H1 (cell line): ENCODE measurements around the gene MAP3K3. TPM values are rescaled to one million over a fixed set of nuclear protein-coding genes. Genes with fewer than 3 reads are reported as not detected.

Experiments
- CTCF ChIA-PET: fragments of 300-600 bp; sonication (Branson Sonifier 250); formaldehyde crosslinking; loops from one replicate; lab custom pipeline; 2021; ENCODE audit not compliant: partially characterized antibody; lab: Charles Lee
- POLR2A ChIA-PET: fragments of 300-600 bp; sonication (Branson Sonifier 250); formaldehyde crosslinking; loops from one replicate; lab custom pipeline; 2021; ENCODE audit warnings: inconsistent platforms; ENCODE audit not compliant: partially characterized antibody; lab: Charles Lee
- DNase-seq, 2 experiments: peaks; one replicate each; pipeline versions ENCODE4 v3.0.0 to v3.0.0-alpha.2; 2010 to 2022; ENCODE audit warnings: low spot score in 2 of 2, low read depth in 1 of 2, mixed read lengths in 1 of 2
- FAIRE-seq: peaks from 2 replicates; lab custom pipeline; 2011; peaks lifted over from hg19 to GRCh38; lab: Jason Lieb, UNC
- H2AFZ ChIP-seq: 2 replicates; pipeline ENCODE4 v1.8.1; 2012; ENCODE audit warnings: low read length, inconsistent platforms
- H2AK5ac ChIP-seq: 2 replicates; pipeline ENCODE4 v1.6.1; 2013; ENCODE audit warnings: low read depth, low read length
- H2BK120ac ChIP-seq: replicated peaks from 2 replicates; pipeline ENCODE3; 2013; ENCODE audit warnings: low read depth, low read length, inconsistent platforms
- H2BK12ac ChIP-seq: 2 replicates; pipeline ENCODE4 v1.6.1; 2013; ENCODE audit warnings: low read depth, low read length
- H2BK15ac ChIP-seq: 2 replicates; pipeline ENCODE4 v1.6.1; 2013; ENCODE audit warnings: low read length
- H2BK20ac ChIP-seq: 2 replicates; pipeline ENCODE4 v1.6.1; 2013; ENCODE audit warnings: low read length
- H2BK5ac ChIP-seq: 2 replicates; pipeline ENCODE4 v1.6.1; 2013; ENCODE audit warnings: low read depth, low read length
- H3K14ac ChIP-seq: 2 replicates; pipeline ENCODE4 v1.6.1; 2013; ENCODE audit warnings: inconsistent platforms; ENCODE audit not compliant: insufficient read length
- H3K18ac ChIP-seq: 2 replicates; pipeline ENCODE4 v1.6.1; 2013; ENCODE audit warnings: low read length; ENCODE audit errors: extremely low read depth
- H3K23ac ChIP-seq: 2 replicates; pipeline ENCODE4 v1.6.1; 2013; ENCODE audit warnings: inconsistent platforms; ENCODE audit not compliant: insufficient read length
- H3K23me2 ChIP-seq: 2 replicates; pipeline ENCODE4 v1.6.1; 2013; ENCODE audit warnings: low read depth, low read length
- H3K27ac ChIP-seq: 2 replicates; pipeline ENCODE4 v1.6.1; 2011; ENCODE audit warnings: low read depth, low read length, inconsistent platforms
- H3K27me3 ChIP-seq, 4 experiments: replicated peaks in 1 of 4; 1 replicate in 1 of 4; 2 replicates in 3 of 4; pipeline versions ENCODE4 v1.6.1 to v1.8.1; 2011 to 2013; ENCODE audit warnings: low read length in 3 of 4, mild to moderate bottlenecking in 3 of 4, inconsistent platforms in 2 of 4, mixed read lengths in 2 of 4, moderate library complexity in 1 of 4; ENCODE audit not compliant: control insufficient read depth in 3 of 4, insufficient read depth in 3 of 4; ENCODE audit errors: extremely low read depth in 1 of 4
- H3K36me3 ChIP-seq, 4 experiments: 2 replicates each; pipeline versions ENCODE4 v1.6.1 to v1.8.1; 2011 to 2013; ENCODE audit warnings: mild to moderate bottlenecking in 4 of 4, low read length in 3 of 4, moderate library complexity in 2 of 4, control low read depth in 1 of 4, inconsistent platforms in 1 of 4; ENCODE audit not compliant: insufficient read depth in 4 of 4, control insufficient read depth in 2 of 4
- H3K4ac ChIP-seq: replicated peaks from 2 replicates; pipeline ENCODE3; 2013; ENCODE audit warnings: low read length, low read depth, mixed read lengths, inconsistent platforms; ENCODE audit not compliant: insufficient read length
- H3K4me1 ChIP-seq, 4 experiments: replicated peaks in 1 of 4; 1 replicate in 1 of 4; 2 replicates in 3 of 4; pipeline versions ENCODE4 v1.6.1 to v1.8.1; 2011 to 2013; ENCODE audit warnings: low read length in 3 of 4, inconsistent platforms in 2 of 4, mixed read lengths in 1 of 4; ENCODE audit not compliant: insufficient read depth in 4 of 4, control insufficient read depth in 3 of 4
- H3K4me2 ChIP-seq, 2 experiments: 2 replicates each; pipeline versions ENCODE4 v1.6.1 to v1.8.1; 2011 to 2013; ENCODE audit warnings: low read depth in 2 of 2, low read length in 2 of 2, control low read depth in 1 of 2, inconsistent platforms in 1 of 2, mild to moderate bottlenecking in 1 of 2; ENCODE audit not compliant: insufficient read depth in 1 of 2
- H3K4me3 ChIP-seq, 4 experiments: fragments of 200-600, 300-600 bp in 1 of 4; sonication (generic), shearing (Covaris generic), sonication (Bioruptor Twin) in 1 of 4; 2 replicates each; pipeline versions ENCODE4 v1.5.1 to v1.8.1; 2011 to 2016; ENCODE audit warnings: low read length in 4 of 4, low read depth in 3 of 4, control low read depth in 2 of 4, inconsistent platforms in 2 of 4, mild to moderate bottlenecking in 2 of 4, mixed read lengths in 1 of 4, moderate library complexity in 1 of 4; ENCODE audit not compliant: insufficient read depth in 2 of 4; ENCODE audit errors: extremely low read depth in 1 of 4
- H3K56ac ChIP-seq: replicated peaks from 2 replicates; pipeline ENCODE3; 2013; ENCODE audit warnings: low read depth, mild to moderate bottlenecking, mixed read lengths, low read length, inconsistent platforms; ENCODE audit not compliant: insufficient read length
- H3K79me1 ChIP-seq: 2 replicates; pipeline ENCODE4 v1.6.1; 2013; ENCODE audit warnings: low read depth, low read length, control low read depth
- H3K79me2 ChIP-seq, 2 experiments: 2 replicates each; pipeline versions ENCODE4 v1.6.1 to v1.8.1; 2012 to 2013; ENCODE audit warnings: low read length in 2 of 2, mild to moderate bottlenecking in 2 of 2, inconsistent platforms in 1 of 2; ENCODE audit not compliant: insufficient read depth in 2 of 2, control insufficient read depth in 1 of 2
- H3K9ac ChIP-seq, 4 experiments: replicated peaks in 1 of 4; 1 replicate in 1 of 4; 2 replicates in 3 of 4; pipeline versions ENCODE4 v1.6.1 to v1.8.1; 2011 to 2013; ENCODE audit warnings: low read depth in 3 of 4, low read length in 3 of 4, control low read depth in 2 of 4, mild to moderate bottlenecking in 2 of 4, moderate library complexity in 2 of 4, inconsistent platforms in 1 of 4; ENCODE audit errors: extremely low read depth in 1 of 4
- H3K9me3 ChIP-seq, 2 experiments: 2 replicates each; pipeline versions ENCODE4 v1.6.1 to v1.8.1; 2012 to 2013; ENCODE audit warnings: mild to moderate bottlenecking in 2 of 2, moderate library complexity in 2 of 2, control low read depth in 1 of 2, inconsistent platforms in 1 of 2, low read depth in 1 of 2, low read length in 1 of 2, mixed read lengths in 1 of 2; ENCODE audit not compliant: insufficient read depth in 2 of 2
- H4K20me1 ChIP-seq, 2 experiments: replicated peaks in 1 of 2; 2 replicates each; pipeline versions ENCODE3 to v1.8.1; 2011 to 2013; ENCODE audit warnings: inconsistent platforms in 2 of 2, low read length in 2 of 2, mild to moderate bottlenecking in 1 of 2; ENCODE audit not compliant: insufficient read depth in 2 of 2, control insufficient read depth in 1 of 2
- H4K5ac ChIP-seq: 2 replicates; pipeline ENCODE4 v1.6.1; 2013; ENCODE audit warnings: low read length, low read depth, mixed read lengths, inconsistent platforms; ENCODE audit not compliant: insufficient read length
- H4K8ac ChIP-seq: 2 replicates; pipeline ENCODE4 v1.8.0; 2013; ENCODE audit warnings: mild to moderate bottlenecking, moderate library complexity, low read length, inconsistent platforms; ENCODE audit not compliant: insufficient read depth; ENCODE audit errors: extremely low read depth
- H4K91ac ChIP-seq: replicated peaks from 2 replicates; pipeline ENCODE3; 2013; ENCODE audit warnings: low read length, mixed read lengths, inconsistent platforms; ENCODE audit not compliant: insufficient read length
- BCL11A ChIP-seq, 2 experiments: IDR thresholded peaks; one replicate each; pipeline ENCODE4 v1.6.1; 2011; ENCODE audit warnings: low read depth in 2 of 2, low read length in 2 of 2, mild to moderate bottlenecking in 2 of 2
- EP300 ChIP-seq, 2 experiments: IDR thresholded peaks; 1 replicate in 1 of 2; 2 replicates in 1 of 2; pipeline ENCODE4 v1.6.1; 2011 to 2012; ENCODE audit warnings: low read depth in 2 of 2, low read length in 2 of 2, mild to moderate bottlenecking in 2 of 2, borderline replicate concordance in 1 of 2, inconsistent platforms in 1 of 2, moderate library complexity in 1 of 2
- FOSL1 ChIP-seq: IDR thresholded peaks from 2 replicates; pipeline ENCODE4 v1.6.1; 2011; ENCODE audit warnings: mild to moderate bottlenecking, low read depth, low read length, moderate library complexity; ENCODE audit not compliant: insufficient read depth
- JUND ChIP-seq: IDR thresholded peaks from 2 replicates; pipeline ENCODE4 v1.6.1; 2011; ENCODE audit warnings: mild to moderate bottlenecking, improper control_type of control experiment, low read length
- POLR2AphosphoS5 ChIP-seq: IDR thresholded peaks from 2 replicates; pipeline ENCODE4 v1.6.1; 2011; ENCODE audit warnings: low read depth, low read length
- SAP30 ChIP-seq: fragments of 300-600 bp; sonication (generic); IDR thresholded peaks from 2 replicates; pipeline ENCODE4 v1.7.1; 2012; ENCODE audit warnings: low read length, moderate library complexity, mild to moderate bottlenecking, inconsistent platforms; ENCODE audit not compliant: insufficient read depth, insufficient replicate concordance
- SRF ChIP-seq: IDR thresholded peaks from 2 replicates; pipeline ENCODE4 v1.6.1; 2011; ENCODE audit warnings: mild to moderate bottlenecking, low read depth, low read length, moderate library complexity
- SUZ12 ChIP-seq: fragments of 200-600 bp; sonication (generic); IDR thresholded peaks from 2 replicates; pipeline ENCODE4 v1.6.1; 2012; ENCODE audit warnings: mild to moderate bottlenecking, inconsistent platforms, low read length, moderate library complexity, mixed read lengths
- WGBS, 2 experiments: shearing (Covaris generic) in 1 of 2; methylation state at CpG; one replicate each; pipeline versions ENCODE4 v1.1.6 to v1.1.7; 2013 to 2015; ENCODE audit warnings: low lambda C conversion rate in 2 of 2, mixed read lengths in 2 of 2, inconsistent platforms in 1 of 2, low coverage in 1 of 2, missing lambda C conversion rate in 1 of 2; ENCODE audit not compliant: insufficient replicate concordance in 2 of 2, insufficient coverage in 1 of 2, insufficient read length in 1 of 2; ENCODE audit errors: extremely low coverage in 1 of 2, missing lambda C conversion rate in 1 of 2; 5-methylcytosine and 5-hydroxymethylcytosine counted together
- polyA plus RNA-seq, 7 experiments: library from polyadenylated mRNA; depleted of rRNA in 3 of 7; stranded (reverse) in 5 of 7; unstranded in 2 of 7; fragments of >200 nt in 5 of 7; fragments of 200-250 nt in 2 of 7; gene quantifications; 1 replicate in 5 of 7; 2 replicates in 1 of 7; 4 replicates in 1 of 7; pipeline versions ENCODE4 v1.2.1 to v1.2.3, GENCODE V29; 2011 to 2013; ENCODE audit warnings: missing spikeins in 2 of 7, mixed read lengths in 2 of 7
- total RNA-seq: library from RNA; stranded (reverse); fragmentation: NEBNext Ultra II Directional; extraction: Animal tissue kit (Norgen Biotek cat#: 25700); gene quantifications from 2 replicates; pipeline ENCODE4 v1.2.1, GENCODE V29; 2021
- TF ChIP-seq, protein P1 (sequence below): IDR thresholded peaks from 2 replicates; pipeline ENCODE4 v1.6.1; 2011; ENCODE audit warnings: low read depth, mild to moderate bottlenecking, low read length; ENCODE audit not compliant: insufficient read depth

Gene MAP3K3
- total and polyA plus RNA-seq, 2 of the 8 experiments (the other 6 are each of a cell fraction or from before 2014, with no cell fraction given) = 10.3 to 21.0 TPM

- H3K23me2 ChIP-seq = no peaks in the 10 kb centered on the region; the same call in 1 of the 2 replicates
- no peak overlapping the region for H3K4me2 ChIP-seq
- H4K91ac ChIP-seq = no peak overlapping the region
- no peak overlapping the region for H4K8ac ChIP-seq
- ChIA-PET POLR2A (interaction anchor here (0.6 kb wide), 1 partner anchor 61 kb away, joined by 3 read pairs; no protein-coding TSS in a partner anchor), CTCF (interaction anchor here (1.7 to 3.0 kb wide), 2 partner anchors 20 to 48 kb away, joined by 4 to 12 read pairs; no protein-coding TSS in a partner anchor)
- no peak overlapping the region for H3K4ac ChIP-seq
- H3K23ac ChIP-seq = no peak overlapping the region
- H3K18ac ChIP-seq = no peak overlapping the region
- H3K9ac ChIP-seq = no peak overlapping the region
- no peak overlapping the region for H3K56ac ChIP-seq
- no peak overlapping the region for H2BK20ac ChIP-seq
- peaks cover 0 to 5% of the 10 kb centered on the region in 2 experiments; a peak in 2 of 4 replicates for H3K79me2 ChIP-seq
- peaks cover 0 to 2% of the 10 kb centered on the region in 2 experiments for H4K20me1 ChIP-seq
- no peak overlapping the region for H2AFZ ChIP-seq
- H3K4me3 ChIP-seq = no peak overlapping the region
- WGBS, 2 experiments = 91% methylated on average over 1 of the region's 1 CpG; no CpG with 5 or more reads in 1 of the 2 experiments
- H2BK12ac ChIP-seq = no peak overlapping the region
- H2AK5ac ChIP-seq = no peak overlapping the region
- H3K4me1 ChIP-seq = peaks cover 0 to 6% (median 4%) of the 10 kb centered on the region in 4 experiments; a peak in 4 of 7 replicates
- peaks cover 0 to 6% (median 1%) of the 10 kb centered on the region in 4 experiments; a peak in 3 of 8 replicates for H3K36me3 ChIP-seq
- H2BK120ac ChIP-seq = no peak overlapping the region
- no peak for DNase-seq
- H2BK15ac ChIP-seq = no peak overlapping the region
- H2BK5ac ChIP-seq = no peak overlapping the region
- H3K27me3 ChIP-seq = no peaks in the 10 kb centered on the region
- no peak overlapping the region for H4K5ac ChIP-seq
- H3K79me1 ChIP-seq = no peaks in the 10 kb centered on the region; the same call in 1 of the 2 replicates
- TF ChIP-seq SUZ12 (no peak), SRF (no peak), FOSL1 (no peak), BCL11A (IDR thresholded peaks at IDR 0.05; ENCODE audit: low read depth in 2 of 2, low read length in 2 of 2) (no peak), JUND (no peak), POLR2AphosphoS5 (no peak), EP300 (IDR thresholded peaks at IDR 0.05; ENCODE audit: borderline replicate concordance in 1 of 2, low read depth in 2 of 2, low read length in 2 of 2) (no peak), SAP30 (no peak)
- TF ChIP-seq, protein P1, sequence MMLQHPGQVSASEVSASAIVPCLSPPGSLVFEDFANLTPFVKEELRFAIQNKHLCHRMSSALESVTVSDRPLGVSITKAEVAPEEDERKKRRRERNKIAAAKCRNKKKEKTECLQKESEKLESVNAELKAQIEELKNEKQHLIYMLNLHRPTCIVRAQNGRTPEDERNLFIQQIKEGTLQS = no peak
- FAIRE-seq = no peak
- no peak overlapping the region for H3K27ac ChIP-seq
- H3K14ac ChIP-seq = no peak overlapping the region
- no peaks in the 10 kb centered on the region for H3K9me3 ChIP-seq
Measured at GRCh38 chr17:63631626-63632025, 9.4 kb downstream of the MAP3K3 start.
